Measurements from ENCODE around the gene SDF2L1.

GRCh38 chr22:21657360-21658032 lies 15.4 kb downstream of the SDF2L1 start:
- TF ChIP-seq POLR2A (IDR thresholded peaks at IDR 0.05) (no peak), CTCF (IDR thresholded peaks at IDR 0.05) (peak in 1 of 2 donors; percentile 6)

Data from suprapubic skin (tissue), 3 donors.